Measurements from ENCODE around the gene MMD2. TPM values are rescaled to one million over a fixed set of nuclear protein-coding genes. Genes with fewer than 3 reads are reported as not detected.

Gene MMD2
- total RNA-seq, 3 donors from 2014 or later: not detected

DNA sequence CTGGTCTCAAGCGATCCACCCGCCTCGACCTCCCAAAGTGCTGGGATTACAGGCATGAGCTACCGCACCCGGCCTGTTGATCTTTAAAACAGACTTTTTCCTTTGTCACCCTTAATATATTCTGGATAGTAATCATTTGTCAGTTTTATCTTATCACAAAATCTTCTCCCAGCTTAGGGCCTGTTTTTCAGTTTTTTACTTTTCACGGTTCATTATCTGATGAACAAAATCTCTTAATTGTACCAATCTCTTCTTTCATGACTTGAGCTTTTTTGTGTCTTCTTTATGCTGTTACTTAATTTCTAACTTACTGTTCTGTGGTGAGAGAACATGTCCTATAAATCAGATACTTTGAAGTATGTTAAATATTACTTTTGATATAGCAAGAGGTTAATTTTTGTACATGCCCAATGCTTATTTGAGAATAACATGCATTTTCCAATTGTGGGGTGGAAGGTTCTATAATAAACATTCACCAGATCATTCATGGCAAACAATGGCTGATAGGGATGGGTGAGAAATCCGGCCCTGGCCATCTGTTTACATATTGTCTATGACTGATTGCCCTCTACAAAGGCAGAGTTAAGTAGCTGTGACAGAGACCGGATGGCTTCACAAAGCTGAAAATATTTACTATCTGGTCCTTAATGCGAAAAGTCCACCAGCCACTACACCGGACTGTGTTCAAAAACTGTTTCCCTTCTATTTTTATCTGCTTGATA lies 102.5 kb downstream of the MMD2 start:
- H3K4me3 Mint-ChIP-seq: no peak overlapping the region
- H3K4me1 Mint-ChIP-seq (ENCODE audit: low read depth): no peaks in the 10 kb centered on the region
- no peaks in the 10 kb centered on the region for H3K36me3 Mint-ChIP-seq (ENCODE audit: insufficient read depth)
- DNase-seq (no peak), ATAC-seq (no peak)
- peaks cover 18% of the 10 kb centered on the region for H3K27me3 Mint-ChIP-seq (ENCODE audit: low read depth)
- H3K9me3 Mint-ChIP-seq: peaks cover under 1% of the 10 kb centered on the region

Other genes with a start within 250 kb of the MMD2 start
- gene AP5Z1, start 183.6 kb downstream of the MMD2 start, total RNA-seq: 10 to 100 TPM; 81.1 to 92.3 (median 84.4) TPM
- under 1 TPM in 1 of 3 donors, not detected in 2; 0.05 TPM for gene PAPOLB, start 97.2 kb downstream of the MMD2 start, total RNA-seq
- under 1 TPM; 0.08 to 0.32 (median 0.23) TPM for gene RADIL, start 75.5 kb downstream of the MMD2 start, total RNA-seq
- gene RBAK, start 86.7 kb upstream of the MMD2 start, total RNA-seq: 1 to 10 TPM; 8.7 to 8.9 (median 8.9) TPM
- 10 to 100 TPM; 38.0 to 44.9 (median 39.1) TPM for gene WIPI2, start 231.0 kb upstream of the MMD2 start, total RNA-seq

Measured in activated T-cell treated with anti-CD3 and anti-CD28 coated beads, Interleukin-2, amount 50 U/mL, for 4 hours (primary cell).